GM21381 (cell line): ENCODE results near the gene ANG.
"Not testable (repeated sequence)": the region's sequence is repeated elsewhere in the genome, so short reads cannot be mapped to it uniquely, and the experiment has no call there.

Experiments
- ATAC-seq: cut with Tn5 transposase; IDR thresholded peaks from one replicate; pipeline ENCODE4 v1.9.1; 2021; ENCODE audit warnings: mild to moderate bottlenecking, moderate library complexity; ENCODE audit not compliant: unreplicated experiment

ANG gene

DNA sequence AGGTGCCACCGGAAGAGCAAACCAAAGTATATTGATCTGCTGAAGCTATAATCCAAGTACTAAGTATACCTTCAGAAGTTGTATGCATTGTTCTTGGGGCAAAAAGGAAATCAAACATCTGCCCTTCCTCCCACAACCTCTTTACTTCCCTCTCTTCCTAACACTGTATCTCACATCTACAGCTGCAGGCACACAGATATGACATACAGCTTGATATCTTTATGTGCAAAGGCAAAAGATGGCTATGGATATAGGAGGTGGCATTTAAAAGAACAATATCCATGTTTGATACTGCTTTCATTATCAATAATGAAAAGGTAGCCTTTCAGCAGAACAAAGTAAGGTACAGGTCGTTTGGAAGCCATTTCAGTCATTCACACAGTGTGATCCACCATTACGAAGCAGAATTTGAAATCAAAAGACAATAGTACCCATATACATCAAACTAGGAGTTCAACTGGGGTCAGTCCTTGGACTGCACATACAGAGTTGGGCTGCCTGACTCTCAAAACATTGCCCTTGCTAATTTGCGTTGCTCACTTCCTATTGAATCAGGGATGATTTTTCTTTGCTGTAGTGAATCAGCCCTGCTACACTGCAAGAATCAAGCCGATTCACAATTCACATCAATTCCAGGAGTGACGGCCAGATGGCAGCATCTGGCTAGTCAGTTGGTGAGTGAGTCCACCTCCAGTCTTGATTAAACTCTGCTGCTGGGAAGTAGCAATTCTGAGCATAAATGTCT lies 8.9 kb downstream of the ANG start:
- ATAC-seq = no peak

DNA sequence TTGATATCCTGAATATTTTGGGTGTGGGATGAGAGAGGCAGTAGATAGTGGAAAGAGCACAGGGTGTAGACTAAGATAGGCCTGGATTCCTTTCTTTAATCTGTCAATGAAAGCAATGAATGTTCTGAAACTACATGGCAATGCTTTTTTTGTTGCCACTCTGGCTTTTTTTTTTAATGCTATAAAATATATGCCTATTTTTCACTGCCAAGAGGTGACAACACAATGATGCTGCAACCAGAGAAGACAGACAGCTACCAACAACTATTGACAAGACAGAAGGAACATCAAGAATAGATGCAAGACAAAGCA lies 9.4 kb downstream of the ANG start:
- ATAC-seq = no peak

DNA sequence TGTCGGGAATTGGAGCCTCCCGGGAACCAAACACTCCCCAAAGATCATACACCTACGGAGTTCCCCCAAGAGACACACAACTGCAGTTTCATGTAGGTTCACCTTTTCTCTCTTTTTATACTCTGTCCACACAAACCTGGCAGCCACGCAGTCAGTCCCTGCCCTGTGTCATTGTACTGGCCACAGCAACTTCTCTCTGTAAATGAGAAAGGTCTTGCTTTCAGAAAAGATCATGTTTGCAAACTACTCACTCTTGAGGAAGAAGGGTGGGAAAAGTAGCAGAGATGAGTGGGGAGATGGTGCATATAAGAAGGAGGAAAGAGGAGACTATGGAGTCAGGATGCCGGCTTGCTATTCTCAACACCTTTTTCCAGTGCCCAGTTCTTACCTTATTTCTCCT lies 10.4 kb downstream of the ANG start:
- ATAC-seq = no peak

DNA sequence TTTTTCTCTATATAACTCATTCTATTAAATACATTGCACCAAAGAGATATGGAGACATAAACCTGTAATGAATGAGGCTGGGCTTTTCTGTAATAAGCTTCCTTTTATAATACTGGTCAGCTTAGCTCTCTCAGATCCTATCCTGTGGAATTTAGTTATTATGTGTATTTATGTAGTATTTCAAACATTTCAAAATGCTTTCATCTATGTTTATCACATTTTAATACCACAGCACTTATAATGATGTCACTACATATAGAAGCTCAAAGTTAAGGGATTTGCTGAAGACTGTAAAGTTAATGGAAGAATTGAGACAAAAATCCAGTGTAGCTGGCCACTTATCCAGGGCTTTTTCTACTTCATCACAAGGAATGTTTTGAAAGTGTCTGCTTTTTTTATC lies 11.4 kb downstream of the ANG start:
- ATAC-seq = no peak

DNA sequence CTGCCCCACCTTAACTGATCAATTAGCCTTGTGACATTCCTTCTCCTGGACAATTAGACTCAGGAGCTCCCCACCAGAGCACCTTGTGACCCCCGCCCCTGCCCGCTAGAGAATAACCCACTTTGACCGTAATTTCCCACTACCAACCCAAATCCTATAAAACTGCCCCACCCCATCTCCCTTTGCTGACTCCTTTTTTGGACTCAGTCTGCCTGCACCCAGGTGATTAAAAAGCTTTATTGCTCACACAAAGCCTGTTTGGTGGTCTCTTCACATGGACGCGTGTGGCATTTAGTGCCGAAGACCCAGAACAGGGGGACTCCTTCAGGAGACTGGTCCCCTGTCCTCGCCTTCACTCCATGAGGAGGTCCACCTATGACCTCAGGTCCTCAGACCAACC lies 12.4 kb downstream of the ANG start:
- ATAC-seq = not testable (repeated sequence)

DNA sequence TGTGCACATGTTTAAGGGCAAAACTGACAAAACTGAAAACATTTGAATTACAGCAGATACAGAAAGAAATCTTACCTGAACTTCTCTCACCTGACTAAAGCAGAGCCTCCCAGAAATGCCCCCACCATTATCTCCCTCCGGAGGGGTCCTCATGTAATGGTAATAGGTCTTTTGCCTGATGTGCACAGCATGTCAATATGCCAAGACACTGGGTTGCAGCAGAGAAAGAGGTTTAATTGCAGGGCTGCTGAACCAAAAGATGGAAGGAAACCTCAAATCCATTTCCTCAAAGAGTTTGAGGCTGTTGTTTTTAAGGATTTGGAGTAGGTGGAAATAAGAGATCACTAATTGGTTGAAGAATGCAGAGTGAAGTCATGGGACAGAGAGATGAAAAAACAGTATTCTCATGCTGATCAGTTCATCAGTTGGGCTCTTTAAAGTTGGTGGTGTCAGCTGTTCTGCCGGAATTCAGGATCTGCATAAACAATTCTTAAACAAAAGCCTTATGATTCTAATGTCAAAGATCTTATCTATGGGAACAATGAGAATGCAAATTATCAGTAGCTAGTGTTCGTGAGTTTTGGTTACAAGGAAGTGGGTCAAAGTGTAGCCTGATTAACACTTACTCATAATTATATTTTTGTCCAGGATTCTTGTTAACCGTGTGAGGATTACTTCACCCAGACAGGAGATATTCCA lies 18.2 kb downstream of the ANG start:
- ATAC-seq = no peak

DNA sequence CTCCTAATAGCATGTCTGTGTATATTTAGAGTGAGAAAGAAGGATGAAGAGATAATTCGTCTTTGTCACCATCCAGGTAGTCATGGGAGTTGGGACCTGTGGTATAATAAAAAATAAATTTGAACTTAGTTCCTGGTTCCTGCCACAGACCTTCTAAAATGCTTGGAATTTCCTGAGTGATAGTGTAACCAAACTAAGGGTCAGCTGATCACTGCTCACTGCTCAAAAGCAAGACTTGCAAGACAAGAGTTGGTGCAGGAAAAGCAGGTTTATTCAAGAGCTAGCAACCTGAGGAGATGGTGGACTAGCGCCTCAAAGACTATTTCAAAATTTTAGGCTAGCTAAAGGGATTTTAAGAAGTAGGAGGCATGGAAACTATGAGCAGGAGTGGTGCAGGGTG lies 19.1 kb downstream of the ANG start:
- ATAC-seq = no peak

DNA sequence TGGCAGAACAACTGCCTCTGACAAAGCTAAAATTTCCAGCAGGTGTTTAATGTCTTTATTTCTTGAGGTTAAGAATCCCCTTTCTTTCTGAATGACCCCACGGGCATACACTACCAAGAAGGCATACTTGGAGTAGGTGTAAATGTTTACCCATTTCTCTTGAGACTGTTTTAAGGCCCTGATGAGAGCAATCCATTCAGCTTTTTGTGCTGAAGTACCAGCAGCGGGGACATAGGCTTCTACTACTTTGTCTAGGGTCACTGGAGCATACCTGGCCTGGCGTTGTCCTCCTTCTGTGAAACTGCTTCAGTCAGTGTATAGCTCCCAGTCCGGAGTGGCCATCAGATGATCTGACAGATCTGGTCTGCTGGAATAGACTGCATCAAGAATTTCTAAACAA lies 22.7 kb downstream of the ANG start:
- ATAC-seq = no peak

DNA sequence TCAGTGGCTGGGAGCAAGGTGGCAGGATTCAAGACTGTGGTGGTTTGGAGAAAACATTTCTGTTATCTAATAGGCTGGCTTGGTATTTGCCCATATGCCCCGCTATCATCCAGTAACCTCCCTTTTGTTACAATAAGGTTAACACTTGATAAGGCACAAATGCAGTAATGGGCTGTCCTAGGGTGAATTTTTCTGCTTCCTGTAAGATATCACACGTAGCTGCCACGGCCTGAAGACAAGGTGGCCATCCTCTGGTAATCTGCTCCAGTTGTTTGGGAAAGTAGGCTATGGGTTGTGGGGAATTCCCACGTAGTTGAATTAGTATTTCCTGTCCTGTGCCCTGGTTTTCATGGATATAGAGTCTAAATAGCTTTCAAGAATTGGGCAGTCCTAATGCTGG lies 23.1 kb downstream of the ANG start:
- no peak for ATAC-seq

DNA sequence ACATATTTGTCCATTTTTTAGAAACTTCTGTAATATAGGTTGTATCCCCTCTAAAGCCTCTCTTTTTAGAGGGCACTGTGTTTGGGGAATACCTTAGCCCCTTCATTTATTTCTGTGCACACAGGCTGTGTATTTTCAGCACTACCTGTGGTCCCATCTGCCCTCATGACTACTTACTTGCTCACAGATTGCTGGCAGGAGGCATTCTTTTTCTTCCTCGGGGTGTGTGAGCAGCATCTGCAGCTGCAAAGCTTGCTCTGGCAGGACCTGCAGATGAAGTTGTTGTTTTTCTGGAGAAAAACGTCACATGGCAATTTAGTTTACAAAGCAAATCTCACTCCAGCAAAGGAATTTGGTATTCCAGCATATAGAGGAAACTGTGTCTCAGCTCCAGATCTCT lies 24.3 kb downstream of the ANG start:
- ATAC-seq = no peak

DNA sequence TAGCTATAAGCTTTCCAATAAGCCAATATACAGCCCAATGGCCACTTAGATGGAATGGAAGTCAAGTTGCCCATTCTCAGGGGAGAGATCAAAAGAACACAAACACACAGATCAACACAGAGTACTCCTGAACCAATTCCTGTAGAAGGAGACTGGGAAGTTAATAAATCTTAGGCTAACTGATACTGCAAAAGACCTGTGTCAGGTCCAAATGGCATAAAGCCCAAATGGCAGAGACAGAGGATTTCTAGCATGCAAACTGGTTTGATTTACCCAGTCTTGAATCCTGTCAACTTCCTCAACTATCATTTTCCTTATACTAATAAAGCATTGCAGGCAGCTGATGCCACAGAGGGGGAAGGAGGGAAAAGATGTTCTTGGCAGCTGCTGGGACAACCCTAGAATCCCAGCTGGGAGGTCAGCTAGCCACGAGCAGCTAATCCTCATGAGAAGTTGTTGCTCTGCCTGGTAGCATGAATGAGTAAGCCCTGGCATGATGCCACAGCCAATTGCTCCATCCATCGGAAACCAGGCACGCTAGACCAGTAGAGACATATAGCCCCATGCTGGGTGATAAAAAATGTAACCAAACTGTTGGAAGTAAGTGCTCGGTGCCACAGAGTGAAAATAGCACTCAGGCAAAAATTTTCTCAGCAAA lies 26.2 kb downstream of the ANG start:
- ATAC-seq = no peak

DNA sequence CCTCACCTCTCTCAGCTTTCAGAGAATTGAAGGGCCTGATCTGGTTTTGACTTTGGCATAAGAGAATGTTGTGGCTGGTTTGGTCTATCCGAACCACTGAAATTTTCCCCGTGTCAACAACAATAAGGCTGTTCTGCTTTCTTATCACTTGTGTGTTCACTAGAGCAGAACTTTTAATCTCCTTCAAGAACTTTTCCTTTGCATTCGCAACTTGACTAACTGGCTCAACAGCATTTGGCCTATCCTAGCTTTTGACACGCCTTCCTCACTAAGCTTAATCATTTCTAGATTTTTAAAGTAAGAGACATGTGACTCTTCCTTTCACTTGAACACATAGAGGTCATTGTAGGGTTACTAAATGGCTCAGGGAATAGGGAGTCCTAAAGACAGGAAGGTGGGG lies 31.2 kb downstream of the ANG start:
- ATAC-seq = no peak

DNA sequence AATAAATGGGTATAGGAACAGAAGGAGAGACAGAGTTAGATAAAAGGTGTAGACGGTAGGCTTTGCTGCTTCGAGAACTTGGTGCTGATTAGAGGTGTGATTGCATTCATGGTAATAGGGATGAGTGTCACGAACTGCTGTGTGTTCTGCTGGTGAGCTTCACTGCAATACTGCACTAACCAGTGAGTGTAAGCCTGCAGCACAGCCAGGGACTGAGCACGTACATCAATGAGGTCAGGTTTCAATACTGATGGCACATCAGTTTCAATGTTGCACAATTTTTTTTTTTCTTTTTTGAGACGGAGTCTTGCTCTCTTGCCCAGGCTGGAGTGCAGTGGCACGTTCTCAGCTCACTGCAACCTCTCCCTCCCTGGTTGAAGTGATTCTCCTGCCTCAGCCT lies 32.2 kb downstream of the ANG start:
- ATAC-seq = no peak

DNA sequence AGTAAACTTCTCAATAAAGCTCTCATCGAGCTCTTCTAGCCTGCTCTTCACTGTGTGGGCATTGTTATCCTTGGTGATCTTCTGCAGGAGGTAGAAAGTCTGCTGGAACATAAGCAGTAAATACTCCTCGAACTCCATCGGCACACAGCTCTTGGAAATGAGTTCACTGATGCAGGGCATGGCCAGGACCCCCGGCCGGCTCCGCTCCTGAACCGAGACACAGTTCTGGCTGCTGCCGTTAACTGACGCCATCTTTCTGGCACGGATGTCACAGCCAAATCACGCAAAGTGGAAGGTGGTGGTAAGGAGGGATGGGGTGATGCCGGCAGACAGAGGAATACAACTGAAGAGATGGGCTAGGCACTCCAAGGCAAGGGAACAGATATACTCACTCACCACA lies 33.5 kb downstream of the ANG start:
- ATAC-seq = no peak

DNA sequence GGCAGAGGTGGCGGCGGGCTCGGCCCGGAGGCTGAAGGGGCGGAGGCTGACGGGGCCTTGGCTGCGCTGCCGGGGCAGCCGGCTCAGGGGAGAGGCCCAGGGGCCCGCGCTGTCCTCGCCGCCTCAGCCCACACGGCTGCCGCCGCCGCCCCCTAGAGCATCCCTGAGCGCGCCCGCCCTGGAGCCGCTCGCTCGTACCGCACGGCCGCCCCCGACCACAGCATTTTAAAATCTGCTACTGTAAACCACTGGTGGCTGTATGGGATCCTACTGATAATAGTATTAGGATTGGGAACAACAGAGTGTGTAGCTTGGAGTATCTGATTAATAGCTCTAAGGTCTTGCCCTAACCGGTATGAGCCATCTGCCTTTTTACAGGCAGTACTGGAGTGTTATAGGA lies 34.9 kb downstream of the ANG start:
- ATAC-seq = no peak

DNA sequence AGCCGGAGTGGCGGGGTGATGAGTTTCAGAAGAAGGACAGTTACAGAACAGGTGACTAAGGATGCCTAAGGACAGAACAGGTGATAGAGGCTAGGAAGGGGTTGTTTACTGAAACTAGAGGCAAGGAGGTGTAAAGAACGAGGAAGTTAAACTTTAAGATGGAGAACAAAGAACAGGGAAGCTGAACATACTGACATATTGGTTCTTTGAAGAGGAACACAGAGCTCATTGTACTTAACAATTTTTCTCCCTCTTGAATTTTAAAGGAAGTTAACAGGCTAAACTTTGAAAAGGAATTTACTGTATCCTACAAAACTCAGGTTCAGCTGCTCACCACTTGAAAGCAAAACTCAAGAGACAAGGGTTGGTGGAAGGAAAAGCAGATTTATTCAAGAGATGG lies 37.6 kb downstream of the ANG start:
- ATAC-seq = not testable (repeated sequence)

DNA sequence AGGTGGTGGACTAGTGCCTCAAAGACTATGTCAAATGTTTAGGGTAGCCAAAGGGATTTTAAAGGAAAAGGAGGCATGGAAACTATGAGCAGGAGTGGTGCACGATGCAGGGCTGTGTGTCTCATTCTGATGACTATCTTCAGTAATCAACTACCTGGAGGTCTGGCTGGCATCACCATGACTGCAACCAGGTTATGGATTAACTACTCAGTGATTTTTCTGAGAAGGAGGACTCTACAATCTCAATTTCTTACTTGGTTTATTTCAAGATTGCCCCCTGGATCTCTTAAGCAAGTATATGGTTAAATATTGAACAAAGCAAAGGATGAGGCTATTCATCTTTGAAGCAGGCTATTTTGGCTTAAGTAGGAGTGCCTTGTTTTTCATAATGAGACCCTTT lies 38.0 kb downstream of the ANG start:
- no peak for ATAC-seq

DNA sequence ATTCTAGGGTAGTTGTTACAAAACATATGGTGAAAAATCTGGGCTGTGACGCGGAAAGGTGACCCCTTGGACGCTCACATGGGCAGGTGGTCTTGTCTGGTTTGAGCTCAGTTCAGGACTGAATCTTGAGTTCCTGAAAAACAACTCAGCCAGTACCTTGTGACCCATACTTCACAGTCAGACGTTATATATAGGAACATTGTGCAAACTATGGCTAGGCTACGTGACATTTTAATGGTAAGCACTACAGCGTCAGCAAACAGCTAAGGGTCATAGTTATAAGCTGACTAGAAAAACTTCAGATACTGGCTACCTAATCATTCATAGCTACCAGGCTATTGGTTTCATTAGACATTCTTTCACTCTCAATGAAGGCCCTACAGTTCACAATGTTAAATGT lies 42.3 kb downstream of the ANG start:
- ATAC-seq = no peak

DNA sequence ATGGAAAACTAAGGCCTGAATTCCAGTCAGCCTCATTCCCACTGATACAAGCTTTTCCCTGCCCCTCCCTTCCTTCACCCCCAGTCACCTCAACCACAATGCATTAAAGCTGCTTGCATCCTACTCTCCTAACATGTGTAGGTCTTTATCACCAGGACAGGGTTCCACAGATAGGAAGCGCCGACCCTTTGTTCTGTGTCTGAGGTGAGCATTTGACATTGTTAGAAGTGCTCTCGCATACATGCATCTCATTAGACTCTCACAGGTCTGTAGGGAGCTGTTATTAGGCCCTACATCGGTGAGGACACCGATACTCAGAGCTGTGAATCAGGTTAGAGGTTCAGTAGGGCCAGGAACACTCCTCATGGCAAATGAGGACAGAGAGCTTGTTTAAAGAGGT lies 43.9 kb downstream of the ANG start:
- ATAC-seq = no peak

DNA sequence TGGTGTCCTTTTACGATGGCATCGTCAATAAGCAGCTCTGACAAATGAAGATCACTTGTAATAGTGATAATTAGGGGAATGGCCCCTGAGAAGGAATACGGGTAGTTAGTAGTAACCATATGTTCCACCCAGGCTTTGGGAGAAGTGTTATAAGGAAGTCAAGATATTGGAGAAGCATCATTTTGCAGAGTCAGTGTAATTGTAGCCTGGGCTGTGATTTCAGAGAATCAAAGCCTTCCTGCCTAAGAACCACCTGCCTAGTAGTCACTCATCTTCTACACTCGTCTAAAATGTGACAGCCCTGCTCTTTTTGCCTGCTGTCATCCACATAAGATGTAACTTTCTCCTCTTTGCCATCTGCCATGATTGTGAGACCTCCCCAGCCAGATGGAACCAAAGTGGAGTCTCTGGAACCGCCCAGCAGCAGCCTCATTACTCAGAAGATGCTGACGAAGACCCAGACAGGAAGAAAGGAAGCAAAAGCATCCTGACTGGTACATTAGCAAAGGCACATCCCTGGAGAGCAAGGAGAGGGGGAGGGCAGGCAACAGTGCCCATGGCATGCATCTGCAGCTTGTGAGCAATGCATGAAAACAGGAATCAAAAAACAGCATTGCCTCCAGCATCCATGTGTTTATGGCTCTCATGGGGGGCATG lies 44.5 kb downstream of the ANG start:
- no peak for ATAC-seq

DNA sequence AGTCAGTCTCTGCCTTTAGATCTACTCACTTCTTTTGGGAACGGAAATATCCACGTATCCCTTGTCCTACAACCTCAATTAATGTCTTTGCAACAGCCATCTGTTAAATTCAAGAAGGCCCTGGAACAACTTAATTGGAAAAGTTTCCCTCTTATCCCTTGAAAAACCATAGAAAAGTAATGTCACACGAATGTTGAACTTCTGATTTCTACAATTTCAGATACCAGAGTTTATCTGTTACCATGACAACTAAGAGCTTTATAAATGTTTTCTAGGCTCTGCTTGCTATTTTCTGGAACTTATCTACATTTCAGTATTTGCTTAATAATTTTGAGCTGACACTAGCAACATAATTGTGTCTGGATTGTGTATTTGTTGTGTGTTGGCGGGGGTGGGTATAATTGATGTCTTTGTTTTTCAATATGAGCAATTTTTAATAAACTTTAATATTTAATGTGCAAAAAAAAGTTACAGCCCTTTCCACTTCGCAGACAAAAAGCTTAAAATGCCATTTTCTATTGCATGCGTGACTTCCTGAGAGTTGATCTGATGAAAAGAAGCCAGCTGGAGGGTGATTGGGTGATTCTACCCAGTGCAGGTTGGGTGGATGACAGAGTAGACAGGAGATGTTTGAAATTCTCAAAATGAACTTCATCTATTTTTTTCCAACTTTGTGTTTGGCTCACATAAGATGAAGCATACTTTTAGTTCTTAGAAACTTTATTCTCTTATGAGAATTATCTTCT lies 45.3 kb downstream of the ANG start:
- no peak for ATAC-seq
